ENCODE measurements around the gene SRGN. TPM values are rescaled to one million over a fixed set of nuclear protein-coding genes. Genes with fewer than 3 reads are reported as not detected.

SRGN gene
- total RNA-seq, 4 donors from 2014 or later: 104 to 572 (median 285) TPM

DNA sequence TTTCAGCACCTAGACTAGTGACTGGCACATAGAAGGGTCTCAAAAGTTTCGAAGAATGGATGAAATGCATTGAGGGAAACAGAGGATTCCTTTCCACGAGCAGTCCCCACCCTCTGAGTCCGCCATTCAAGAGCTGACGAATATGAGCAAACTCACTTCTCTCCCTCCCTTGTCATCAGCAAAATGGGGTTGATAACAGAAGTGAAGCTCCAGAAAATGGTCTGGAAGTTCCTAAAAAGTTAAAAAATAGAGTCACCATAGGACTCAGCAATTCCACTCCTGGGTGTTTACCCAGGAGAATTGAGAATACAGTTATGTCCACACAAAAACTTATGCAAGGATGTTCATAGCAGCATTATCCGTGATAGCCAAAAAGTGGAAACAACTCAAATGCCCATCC lies 25.0 kb upstream of the SRGN start:
- TF ChIP-seq, protein P1, sequence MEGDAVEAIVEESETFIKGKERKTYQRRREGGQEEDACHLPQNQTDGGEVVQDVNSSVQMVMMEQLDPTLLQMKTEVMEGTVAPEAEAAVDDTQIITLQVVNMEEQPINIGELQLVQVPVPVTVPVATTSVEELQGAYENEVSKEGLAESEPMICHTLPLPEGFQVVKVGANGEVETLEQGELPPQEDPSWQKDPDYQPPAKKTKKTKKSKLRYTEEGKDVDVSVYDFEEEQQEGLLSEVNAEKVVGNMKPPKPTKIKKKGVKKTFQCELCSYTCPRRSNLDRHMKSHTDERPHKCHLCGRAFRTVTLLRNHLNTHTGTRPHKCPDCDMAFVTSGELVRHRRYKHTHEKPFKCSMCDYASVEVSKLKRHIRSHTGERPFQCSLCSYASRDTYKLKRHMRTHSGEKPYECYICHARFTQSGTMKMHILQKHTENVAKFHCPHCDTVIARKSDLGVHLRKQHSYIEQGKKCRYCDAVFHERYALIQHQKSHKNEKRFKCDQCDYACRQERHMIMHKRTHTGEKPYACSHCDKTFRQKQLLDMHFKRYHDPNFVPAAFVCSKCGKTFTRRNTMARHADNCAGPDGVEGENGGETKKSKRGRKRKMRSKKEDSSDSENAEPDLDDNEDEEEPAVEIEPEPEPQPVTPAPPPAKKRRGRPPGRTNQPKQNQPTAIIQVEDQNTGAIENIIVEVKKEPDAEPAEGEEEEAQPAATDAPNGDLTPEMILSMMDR (IDR thresholded peaks at IDR 0.05; ENCODE audit: low read depth): no peak

DNA sequence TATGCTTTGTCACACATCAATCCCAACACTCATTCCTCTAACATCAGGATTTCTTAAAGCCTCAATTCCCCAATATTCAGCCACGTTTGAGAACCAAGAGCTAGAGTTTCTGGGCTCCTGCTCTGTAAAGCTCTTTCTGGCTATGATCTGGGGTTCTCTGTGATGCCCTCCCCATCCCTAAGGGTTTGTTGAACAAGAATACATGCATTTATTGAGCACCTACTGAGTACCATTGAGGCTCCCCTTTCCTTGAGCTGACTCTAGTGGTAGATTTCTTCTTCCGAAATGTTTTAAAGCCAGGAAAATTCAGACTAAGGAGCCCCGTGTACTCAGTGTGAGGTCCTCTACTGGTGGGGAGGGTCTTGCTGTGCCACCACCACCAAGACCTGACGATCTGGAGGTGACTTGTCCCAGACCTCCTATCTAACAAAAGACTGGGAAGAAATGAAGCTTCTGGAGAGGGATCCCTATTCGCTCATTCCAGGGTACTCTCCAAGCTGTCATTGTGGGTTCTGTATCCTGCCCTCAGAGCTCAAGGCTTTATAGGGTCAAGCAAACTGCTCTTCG lies 23.1 kb upstream of the SRGN start:
- TF ChIP-seq, protein P1 (IDR thresholded peaks at IDR 0.05; ENCODE audit: low read depth): no peak

DNA sequence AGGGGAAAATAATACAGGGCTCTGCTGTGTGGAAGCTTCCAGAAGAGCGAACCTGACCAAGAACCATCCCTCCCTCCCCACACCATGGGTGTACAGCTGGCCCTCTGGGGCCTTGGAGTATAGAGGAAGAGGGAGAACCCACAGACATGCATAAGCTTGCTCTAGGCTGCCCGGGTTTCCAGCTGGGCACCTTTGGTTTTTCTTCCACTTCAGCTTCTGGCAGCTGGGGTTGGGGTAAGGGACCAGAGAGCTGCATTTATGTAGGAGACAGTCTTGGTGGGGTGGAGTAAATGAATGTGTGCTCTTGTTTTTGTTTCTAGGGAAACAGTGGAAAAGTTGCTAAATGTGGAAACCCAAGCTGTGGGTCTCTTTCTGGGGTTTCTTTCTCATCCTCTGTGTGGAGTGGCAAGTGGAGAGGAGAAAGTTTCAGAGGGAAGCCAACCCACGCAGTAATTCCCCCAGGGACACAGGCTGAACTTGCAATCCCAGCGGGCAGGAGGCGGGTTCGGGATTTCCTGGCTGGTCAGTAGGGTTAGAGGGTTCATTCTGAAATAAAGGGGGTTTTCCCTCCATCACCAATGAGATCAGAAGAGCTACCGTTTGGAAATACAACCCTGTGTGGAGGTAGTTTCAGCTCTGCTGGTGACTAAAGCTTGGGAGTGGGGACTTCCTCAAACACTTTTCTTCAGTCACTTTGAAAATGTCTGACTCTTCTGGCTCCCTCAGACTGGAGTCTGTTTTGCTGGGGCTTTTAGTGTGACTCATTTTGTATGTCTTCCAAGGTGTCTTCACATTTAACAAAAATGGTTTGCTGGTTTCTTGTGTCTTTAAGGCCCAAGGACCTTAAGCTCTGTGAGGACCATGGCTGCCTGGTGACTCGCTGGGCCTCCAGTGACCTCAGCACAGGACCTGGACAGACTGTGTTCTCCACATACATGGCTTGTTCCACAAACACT lies 22.2 kb upstream of the SRGN start:
- TF ChIP-seq, protein P1 (IDR thresholded peaks at IDR 0.05; ENCODE audit: low read depth): no peak

DNA sequence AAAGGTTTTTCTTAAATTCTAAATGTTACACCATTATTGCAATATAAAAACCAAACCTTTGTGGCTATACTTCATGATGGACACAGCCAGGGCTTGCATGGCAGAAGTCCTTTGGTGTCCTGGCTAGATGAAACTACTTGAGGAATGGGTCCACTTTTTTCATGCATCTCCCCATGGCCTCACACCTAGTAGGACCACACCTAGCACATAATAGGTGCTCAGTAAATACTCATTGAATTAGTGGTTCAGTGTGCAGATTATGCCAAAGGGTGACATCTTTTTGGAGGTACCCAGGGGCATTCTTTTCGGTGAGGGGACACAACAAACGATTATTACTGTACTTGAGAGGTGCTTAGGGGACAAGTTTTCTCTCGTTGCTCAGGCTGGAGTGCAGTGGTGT lies 20.7 kb upstream of the SRGN start:
- TF ChIP-seq, protein P1 (IDR thresholded peaks at IDR 0.05; ENCODE audit: low read depth): no peak

DNA sequence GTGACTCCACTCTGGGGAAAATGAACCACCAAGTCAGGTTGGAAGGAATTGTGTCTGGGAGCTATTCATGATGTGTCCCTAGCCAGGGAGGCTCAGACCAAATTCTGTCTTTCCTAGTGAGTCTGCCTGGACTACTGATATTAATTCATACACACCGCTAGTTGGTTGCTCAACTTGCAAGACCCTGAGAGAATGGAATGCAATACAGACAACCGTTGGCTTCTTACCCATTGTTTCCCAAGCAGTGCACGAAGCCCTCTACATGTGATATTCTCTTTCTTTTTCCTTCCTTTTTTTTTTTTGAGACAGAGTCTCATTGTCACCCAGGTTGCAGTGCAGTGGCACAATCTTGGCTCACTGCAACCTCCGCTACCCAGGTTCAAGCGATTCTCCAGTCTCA lies 19.4 kb upstream of the SRGN start:
- TF ChIP-seq, protein P1 (IDR thresholded peaks at IDR 0.05; ENCODE audit: low read depth): no peak

DNA sequence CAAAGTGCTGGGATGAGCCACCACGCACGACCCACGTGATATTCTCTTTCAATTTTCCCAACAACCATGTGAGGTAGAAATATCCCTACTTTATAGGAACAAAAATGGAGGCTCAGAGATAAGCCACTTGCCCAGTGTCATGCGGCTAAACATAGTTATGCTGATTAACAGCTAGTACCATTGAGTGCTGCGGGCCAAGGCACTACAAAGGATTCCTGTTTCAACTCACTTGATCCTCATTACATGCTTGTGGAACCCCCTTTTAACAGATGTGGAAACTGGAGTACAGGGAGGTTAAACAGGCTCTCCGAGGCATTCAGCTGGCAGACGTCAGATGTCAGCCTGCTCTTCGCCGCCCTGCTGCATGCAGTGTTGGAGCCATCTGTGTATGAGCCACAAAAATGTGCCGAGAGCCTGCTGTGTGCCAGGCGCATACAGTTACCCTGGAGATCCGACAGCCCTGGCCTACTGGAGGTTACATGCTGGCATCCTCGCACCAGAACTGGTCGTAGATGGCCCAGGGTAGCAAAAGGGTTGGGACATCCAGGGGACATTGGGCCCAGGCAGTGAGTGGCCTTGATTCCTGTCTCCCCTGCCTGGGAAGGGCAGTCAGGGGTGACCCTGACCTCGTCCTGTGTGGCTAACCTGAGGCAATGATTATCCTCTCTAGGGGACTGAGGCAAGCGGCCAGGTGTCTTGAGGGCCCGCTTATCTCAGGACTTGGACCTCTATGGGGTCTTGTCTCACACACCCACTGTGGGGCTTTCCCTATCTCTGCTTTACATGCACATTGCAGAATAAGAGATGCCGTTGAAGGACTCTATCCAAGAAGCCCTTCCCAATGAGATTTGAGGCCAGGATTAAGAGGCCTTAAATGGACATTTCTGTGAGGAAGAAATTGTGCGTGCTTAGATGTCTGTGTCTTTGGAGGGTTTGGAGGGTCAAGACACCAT lies 18.5 kb upstream of the SRGN start:
- TF ChIP-seq, protein P1 (IDR thresholded peaks at IDR 0.05; ENCODE audit: low read depth): no peak
